ENCODE measurements around the gene TAS2R14.

Gene TAS2R14

DNA sequence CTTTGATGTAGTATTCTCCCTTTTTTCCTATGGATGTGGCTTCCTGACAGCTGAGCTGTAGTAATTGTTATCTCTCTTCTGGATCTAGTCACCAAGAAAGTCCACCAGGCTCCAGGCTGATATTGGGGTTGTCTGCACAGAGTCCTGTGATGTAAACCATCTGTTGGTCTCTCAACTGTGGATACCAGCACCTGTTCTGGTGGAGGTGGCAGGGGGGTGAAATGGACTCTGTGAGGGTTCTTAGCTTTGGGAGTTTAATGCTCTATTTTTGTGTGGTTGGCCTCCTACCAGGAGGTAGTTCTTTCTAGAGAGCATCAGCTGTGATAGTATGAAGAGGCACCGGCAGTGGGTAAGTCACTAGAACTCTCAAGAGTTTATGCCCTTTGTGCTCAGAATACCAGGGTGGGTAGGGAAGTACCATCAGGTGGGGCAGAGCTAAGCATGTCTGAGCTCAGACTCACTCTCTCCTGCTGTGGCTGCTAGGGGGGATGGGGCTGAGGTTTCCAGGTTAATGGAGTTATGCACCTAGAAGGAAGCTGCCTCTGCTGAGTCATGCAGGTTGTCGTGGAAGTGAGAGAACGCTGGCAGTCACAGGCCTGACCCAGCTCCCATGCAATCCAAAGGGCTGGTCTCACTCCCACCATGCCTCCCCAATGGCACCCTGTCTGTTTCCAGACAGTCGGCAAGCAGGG, 3.0 kb upstream of the TAS2R14 start:
- TF ChIP-seq, protein P1, sequence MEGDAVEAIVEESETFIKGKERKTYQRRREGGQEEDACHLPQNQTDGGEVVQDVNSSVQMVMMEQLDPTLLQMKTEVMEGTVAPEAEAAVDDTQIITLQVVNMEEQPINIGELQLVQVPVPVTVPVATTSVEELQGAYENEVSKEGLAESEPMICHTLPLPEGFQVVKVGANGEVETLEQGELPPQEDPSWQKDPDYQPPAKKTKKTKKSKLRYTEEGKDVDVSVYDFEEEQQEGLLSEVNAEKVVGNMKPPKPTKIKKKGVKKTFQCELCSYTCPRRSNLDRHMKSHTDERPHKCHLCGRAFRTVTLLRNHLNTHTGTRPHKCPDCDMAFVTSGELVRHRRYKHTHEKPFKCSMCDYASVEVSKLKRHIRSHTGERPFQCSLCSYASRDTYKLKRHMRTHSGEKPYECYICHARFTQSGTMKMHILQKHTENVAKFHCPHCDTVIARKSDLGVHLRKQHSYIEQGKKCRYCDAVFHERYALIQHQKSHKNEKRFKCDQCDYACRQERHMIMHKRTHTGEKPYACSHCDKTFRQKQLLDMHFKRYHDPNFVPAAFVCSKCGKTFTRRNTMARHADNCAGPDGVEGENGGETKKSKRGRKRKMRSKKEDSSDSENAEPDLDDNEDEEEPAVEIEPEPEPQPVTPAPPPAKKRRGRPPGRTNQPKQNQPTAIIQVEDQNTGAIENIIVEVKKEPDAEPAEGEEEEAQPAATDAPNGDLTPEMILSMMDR (IDR thresholded peaks at IDR 0.05; ENCODE audit: extremely low read depth, missing control alignments) = no peak
- DNase-seq (ENCODE audit: low spot score) = no peak

DNA sequence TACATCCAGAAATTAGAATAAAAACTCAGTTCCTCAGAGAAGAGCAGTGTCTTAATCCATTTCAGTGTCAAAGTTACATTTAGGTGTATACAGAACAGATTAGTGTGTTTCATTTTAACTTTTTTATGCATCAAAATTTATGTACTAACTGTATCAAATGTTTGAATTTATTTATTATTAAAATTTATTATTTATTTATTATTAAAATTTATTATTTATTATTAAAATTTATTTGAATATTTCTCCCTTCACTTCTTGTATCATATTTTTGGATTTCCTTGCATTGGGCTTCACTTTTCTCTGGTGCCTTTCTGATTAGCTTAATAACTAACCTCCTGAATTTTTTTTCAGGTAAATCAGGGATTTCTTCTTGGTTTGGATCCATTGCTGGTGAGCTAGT, 2.3 kb upstream of the TAS2R14 start:
- TF ChIP-seq, protein P1 (IDR thresholded peaks at IDR 0.05; ENCODE audit: extremely low read depth, missing control alignments) = no peak

DNA sequence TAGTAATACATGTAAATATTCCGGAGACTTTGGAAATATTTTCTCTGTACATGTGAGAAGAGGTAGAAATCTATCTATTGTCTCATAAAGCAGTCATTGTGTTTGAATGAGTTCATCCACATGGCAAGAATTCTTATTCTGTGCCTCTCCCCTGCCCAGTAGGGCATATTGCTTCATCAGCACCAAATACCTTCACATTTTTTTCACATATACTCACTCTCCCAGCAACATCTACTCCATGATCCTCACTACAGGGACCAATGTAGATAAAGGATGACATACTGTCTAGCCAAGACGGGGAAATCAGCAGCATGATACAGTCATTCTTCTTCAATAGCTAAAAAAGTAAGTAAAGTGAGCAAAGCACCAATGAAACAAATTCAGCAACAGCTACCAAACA, 1.3 kb upstream of the TAS2R14 start:
- TF ChIP-seq, protein P1 (IDR thresholded peaks at IDR 0.05; ENCODE audit: extremely low read depth, missing control alignments) = no peak
- DNase-seq (ENCODE audit: low spot score) = no peak

More for the DNA sequence above, 2.3 kb upstream of the TAS2R14 start:
- DNase-seq (ENCODE audit: low spot score) = no peak

DNA sequence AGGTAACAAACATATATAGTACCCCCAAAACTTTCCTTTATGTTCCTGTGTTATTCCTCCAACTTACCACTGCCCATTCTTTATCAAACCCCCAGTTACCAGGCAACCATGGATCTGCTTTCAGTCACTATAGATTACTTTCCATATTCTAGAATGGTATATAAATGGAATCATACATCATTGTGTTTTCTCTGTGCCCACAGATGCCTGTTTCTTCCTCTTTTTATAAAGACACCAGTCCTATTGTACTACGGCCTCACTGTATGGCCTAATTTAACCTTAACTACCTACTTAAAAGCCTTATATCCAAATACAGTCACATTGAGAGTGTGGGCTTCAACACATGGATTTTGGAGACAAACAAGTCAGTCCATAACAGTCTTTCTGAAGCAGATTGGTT, 2.6 kb downstream of the TAS2R14 start:
- TF ChIP-seq, protein P1 (IDR thresholded peaks at IDR 0.05; ENCODE audit: extremely low read depth, missing control alignments) = no peak
- no peak for DNase-seq (ENCODE audit: low spot score)

DNA sequence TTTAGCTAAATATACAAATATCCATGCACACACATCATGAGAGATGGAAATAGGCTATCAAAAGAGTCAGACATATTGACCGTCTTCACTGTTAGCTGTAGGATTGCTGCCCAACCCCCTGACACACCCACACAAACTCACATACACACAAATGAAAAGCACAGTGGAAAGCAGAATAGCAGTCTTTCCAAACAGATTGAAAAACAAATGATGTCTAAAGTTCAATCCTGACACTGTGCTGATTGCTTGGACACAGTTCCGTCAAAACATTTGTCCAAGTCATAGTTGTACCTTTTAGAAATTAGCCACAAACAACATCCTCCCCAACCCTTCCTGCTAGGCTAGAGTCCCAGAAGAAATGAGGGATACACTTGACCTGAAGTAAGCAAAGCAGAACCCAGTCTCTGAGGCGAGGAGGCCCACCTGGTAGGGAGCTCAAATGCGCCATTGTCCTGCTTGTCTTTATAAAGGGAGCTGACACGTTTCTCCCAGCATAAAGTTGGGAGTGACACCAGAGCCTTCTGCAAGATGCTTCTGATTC, 10.2 kb downstream of the TAS2R14 start, which contains the start of gene PRH2:
TSS of gene PRH2 (plus strand) at position 491 of the 541 bp plus-strand sequence. CDS start at position 529, 38 bp downstream.
- TF ChIP-seq, protein P1 (IDR thresholded peaks at IDR 0.05; ENCODE audit: extremely low read depth, missing control alignments) = no peak
- no peak for DNase-seq (ENCODE audit: low spot score)

DNA sequence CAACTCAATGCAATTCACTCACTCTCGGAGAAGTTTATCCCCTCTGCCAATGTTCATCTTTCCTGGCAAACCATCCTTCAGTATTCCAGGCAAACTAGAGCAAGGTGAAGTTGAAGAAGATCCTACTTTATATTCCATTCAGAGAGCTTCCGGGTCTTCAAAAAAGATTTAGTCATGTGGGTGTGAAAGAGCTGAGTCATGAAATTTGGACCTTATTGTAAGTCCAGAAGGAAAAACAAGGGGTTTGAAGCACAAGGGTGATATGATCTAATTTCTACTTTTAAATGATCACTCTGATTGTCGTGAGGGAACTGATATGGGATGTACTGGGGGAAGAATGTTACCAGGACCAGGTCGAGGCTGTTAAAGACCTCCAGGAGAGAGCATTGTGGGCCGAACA, 12.8 kb downstream of the TAS2R14 start:
- no peak for DNase-seq (ENCODE audit: low spot score)
- TF ChIP-seq, protein P1 (IDR thresholded peaks at IDR 0.05; ENCODE audit: extremely low read depth, missing control alignments) = no peak

GRCh38 chr12:10919809-10920208, 19.3 kb downstream of the TAS2R14 start:
- DNase-seq (ENCODE audit: low spot score) = no peak
- TF ChIP-seq, protein P1 (IDR thresholded peaks at IDR 0.05; ENCODE audit: extremely low read depth, missing control alignments) = no peak
